GM18870 (cell line): ENCODE data around the gene SP140.
"Not testable (repeated sequence)": the region's sequence is repeated elsewhere in the genome, so short reads cannot be mapped to it uniquely, and the experiment has no call there.

ENCODE experiments used
- ATAC-seq: cut with Tn5 transposase; IDR thresholded peaks from one replicate; pipeline ENCODE4 v1.9.1; 2021; ENCODE audit warnings: moderate library complexity; ENCODE audit not compliant: unreplicated experiment

Gene SP140

DNA sequence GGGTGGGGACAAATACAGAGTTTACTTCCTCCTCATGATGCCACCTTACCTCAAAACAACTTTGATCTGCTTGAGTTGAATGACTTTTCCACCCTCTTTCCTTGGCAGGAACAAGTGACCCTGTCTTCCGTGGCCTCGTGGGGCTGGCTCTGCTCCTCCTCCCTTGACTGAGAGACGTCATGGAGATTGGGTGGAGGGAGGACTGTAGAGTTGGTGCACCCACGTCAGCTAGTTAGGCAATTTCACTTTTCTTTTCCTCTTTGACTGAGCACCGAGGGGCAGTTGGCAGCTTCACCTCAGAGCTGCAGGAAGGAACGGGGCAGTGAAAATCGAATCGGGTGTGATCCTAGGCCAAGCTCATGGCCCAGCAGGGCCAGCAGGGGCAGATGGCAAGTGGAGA is at the start of gene SP140:
Gene SP140 (plus strand): TSS at position 251 of the 400 bp plus-strand sequence. CDS start 109 bp downstream, at position 360.
- peak; percentile 64 for ATAC-seq

DNA sequence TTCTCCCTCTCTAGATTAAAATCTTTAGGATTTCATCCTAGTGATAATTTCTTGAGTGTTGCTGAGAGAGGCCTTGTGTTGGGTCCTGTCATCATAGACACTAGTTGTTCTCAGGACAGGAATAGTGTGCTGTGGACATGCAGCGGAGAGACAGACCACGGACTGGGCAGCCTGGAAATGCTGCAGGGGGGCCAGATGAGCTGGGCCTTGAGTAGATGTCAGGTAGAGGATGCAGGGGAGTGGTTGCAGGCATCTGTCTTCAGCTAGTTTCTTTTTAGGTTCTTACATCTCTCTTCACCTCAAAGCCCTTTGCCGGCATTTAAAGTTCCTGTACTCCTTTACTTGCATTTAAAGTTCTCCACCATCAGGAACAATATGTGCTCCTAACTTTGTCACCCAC is 48.5 kb upstream of the SP140 start:
- no peak for ATAC-seq

DNA sequence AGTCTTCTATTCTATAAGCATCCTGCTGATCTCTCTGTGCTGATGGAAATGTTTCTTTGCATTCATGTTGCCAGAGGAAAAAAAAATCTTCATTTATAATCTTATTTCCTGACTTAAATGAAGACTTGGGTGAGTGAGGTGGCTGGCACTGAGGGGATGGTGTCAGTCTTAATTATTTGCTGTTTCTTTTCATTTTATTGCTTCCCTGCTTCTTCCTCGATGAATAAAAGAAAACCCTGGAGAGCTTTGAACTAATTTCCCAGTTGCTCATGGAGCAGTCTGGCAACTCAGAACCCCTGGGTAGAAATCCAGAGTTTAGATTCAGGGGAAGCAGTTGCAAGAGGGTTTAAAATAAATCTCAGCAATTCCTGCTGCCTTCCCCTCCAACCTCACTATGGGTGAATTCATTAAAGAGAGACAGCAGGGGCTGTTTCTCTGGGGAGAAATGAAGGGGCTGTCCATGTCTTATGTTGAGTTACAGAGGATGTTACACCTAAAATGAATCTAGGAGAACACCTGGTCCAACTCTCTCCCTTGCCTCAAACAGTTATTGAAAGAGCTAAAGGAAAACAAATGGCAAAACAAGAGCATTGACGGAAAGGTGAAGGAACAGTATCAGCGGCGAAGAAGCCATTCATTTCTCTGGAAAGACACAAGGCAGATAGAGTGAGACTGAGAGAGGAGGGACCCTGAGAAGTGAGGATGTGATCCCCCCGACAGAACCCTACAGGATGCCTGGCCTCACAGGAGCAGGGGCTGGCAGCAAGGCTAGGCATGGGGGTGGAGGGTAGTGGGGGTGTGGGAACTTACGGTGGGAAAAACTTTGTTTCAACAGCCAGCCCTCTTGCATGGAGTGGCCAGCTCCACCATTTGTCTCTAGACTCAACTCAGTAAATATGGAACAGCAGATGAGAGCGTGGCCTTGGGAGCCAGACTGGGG is 46.7 kb upstream of the SP140 start:
- no peak for ATAC-seq

DNA sequence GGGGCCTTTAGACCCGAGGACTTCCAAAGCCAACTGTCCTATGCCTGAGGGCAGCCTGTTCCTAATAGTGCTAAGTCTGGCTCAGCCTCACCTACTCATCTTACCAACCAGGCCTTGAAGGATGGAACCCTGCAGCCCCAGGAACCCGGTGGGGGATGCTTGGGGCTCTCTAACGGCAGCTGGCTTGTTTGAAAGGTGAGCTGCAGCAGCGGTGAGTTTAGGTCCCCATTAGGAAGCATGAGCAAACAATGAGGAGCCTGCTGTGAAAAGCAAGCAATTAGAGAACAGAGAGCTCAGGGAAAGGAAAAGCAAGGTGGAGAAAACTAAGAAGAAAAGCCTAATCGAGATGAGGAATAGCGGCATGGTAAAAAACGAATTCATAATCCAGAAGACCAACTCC is 45.6 kb upstream of the SP140 start:
- ATAC-seq, result no peak

DNA sequence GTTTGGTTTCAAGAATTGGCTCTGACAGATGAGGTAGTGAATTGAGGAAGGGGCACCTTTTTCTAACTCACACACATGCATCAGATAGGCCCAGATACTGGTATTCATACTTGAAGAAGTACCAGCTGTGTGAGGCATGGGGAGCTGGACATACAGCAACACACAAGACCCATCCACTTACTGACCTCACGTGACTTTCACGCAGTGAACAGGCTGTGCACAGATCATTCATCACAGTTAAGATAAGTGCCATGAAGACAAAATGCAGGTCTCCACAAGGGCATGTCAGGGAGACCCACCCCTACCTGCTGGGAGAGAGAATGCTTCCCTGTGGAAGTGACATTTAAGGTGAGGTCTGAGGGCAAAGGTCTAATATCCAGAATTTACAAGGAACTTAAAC is 44.3 kb upstream of the SP140 start:
- no peak for ATAC-seq

DNA sequence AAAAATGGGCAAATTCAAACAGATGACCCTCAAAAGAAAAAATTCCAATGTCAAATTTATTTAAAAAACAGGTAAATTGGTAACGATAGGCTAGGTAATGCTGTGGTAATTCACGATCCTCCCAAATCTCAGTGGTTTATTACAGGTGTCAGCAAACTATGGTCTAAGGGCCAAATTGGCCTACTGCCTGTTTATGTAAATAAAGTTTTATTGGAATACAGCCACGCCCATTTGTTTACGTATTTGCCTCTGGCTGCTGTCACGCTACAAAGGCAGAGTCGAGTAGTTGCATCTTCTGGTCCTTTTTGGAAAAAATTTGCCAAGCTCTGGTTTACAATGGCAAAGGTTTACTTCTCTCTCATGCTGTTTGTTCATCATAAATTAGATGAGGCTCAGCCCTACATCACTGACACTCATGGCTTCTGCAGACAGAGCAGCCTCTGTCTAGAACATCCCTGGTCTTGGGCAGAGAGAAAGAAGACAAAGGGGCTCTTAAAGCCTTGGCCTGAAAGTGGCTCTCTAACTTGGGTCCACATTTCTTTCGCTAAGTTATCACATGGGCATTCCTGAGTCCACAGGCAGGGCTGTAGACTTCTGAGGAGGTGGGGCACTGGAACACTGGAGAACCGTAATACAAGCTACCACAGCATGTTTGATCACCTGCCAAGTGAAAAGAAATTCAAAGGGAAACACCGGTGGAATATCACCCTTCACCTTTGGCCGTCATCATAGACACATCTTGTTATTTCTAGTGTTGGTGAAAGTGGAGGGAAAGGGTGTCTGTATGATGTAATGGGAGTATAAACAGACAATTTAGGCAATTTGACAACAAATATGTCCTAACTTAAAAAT is 40.6 kb upstream of the SP140 start:
- no peak for ATAC-seq

DNA sequence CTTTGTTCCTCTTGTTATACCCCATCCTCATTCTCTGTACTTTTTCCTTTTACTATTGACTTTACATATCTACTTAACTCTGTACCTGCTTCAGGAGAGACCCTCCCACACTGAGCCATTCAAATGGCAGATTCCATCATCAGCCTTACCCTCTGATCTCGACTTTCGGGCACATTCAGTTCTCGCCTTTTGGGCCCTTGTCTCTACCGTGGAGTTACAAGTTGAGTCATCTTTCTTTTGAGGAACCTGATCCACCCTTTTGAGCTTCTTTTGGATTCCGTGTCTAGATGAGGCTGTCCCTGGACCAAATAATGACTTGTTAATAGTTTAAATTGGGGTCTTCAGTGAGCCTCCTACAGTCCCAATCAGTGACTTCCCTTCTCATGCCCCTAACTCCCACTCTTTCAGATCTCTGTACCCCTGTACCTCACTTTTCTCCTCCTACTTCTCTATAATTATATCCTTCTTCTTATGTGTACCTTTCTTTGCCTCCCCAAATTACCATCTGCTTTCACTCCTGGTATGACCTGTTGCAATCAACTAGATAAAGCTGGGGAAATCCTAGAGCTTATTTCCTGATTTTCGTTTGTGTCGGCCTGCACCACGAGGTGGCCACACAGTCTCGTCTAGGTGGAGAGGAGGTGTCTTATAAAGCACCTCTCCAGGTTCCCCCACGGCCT is 23.0 kb upstream of the SP140 start:
- peak; percentile 44 for ATAC-seq

DNA sequence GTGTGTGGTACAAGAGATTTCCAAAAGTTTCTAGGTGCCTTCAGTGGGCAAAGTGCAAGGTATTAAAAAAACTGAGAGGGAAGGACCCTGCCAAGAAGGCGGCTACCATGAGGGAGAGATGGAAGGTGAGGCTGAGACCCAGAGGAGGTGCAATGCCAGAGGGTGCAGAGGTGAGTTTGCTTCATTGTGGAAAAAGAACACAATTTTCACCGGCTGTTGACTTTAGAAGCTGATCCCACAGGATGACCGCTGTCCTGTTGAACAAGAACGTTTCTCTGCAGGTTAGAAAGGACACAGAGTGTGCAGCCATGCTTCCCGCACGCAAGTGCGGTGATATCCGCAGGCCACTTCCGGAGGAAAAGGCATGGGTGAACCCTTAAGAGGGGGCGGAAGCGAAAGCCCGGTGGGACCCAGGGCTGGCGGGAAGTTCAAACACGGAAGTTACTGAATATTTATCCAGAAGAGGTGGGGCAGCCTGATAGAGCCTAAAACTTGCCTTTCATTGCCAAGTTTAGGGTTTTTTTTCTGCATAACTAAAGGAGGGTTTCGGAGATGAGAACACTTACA is 22.3 kb upstream of the SP140 start:
- ATAC-seq, result no peak

DNA sequence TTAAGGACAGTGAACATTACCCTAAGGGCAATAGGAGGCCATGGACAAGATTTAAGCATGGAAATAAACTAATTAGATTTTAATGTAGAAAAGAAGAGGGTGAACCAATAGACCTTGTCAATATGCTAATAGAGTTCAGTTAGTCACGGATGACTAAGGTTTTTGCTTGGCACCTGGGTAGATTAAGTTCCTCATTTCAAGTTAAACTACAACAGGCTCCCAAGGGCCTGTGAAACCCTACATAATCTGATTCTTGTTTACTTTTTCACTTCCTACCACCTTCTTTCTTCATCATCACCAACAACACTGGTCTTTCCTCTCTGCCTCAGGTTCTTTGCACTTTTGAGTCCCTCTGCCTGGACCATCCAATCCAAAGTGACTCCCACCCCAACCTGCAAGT is 20.5 kb upstream of the SP140 start:
- ATAC-seq, result peak; percentile 48

DNA sequence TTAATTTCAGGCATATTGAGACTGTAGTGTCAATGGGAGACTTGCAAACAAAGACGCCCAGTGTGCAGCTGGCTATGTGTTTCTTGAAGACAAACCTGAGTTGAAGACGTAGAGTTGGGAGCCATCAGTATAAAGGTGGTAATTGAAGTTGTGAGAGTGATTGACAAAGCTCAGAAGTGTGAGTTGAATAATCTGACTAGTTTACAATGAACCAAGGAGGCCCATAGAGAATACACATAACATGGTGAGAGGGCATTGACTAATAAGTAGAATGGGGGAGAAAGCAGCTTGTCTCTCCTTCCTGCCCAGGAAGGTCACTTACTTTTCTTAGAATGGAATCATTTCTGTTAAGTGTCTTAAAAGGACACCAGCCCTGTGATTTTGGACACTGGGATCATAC is 19.8 kb upstream of the SP140 start:
- ATAC-seq, result peak; percentile 37

DNA sequence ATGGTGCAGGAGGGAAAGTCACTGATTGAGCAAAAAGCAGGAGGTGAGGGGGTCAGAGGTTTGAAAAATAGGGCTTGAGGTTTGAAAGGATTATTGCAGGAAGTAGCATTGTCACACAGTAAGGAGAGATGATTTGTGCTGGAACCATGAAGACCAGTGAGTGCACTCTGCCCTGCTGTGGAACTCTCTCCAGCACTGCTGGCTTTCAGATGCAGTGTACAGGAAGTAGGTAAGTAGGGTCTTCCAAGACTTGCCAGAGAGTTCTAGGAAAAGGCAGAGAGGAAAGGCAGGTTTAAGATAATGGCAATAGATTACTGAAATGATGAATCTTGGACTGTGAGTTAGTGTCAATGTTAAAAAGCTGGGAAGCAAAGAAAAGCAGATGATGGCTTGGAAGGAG is 17.0 kb upstream of the SP140 start:
- ATAC-seq, result no peak

DNA sequence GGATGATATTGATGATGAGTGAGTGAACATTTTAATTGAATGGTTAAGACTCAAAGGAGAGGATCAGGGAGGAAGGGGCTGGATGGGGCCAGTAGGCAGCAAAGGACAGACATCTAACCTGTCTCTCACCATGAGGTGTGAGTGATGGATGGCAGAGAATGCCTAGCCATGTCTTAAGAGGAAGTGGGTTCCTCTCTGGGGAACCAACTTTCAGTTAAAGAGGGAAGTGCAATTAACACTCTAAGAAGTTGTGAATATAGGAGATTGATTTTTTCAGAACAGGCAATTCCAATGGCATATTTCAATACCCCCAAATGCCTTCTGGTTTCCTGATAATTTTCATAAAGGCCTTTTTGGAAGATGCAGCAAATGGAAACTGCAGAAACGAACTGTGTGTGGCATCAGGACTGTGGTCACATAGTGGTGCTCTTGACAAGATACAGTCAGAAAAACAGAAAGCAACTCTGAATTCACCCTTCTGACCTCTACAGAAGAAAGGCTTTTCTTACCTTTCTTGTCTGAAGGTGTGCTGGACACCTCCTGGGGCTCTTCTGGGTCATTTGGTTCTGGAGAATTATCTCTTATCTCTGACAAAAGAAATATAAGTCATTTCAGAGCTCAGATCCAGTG is 16.0 kb upstream of the SP140 start:
- no peak for ATAC-seq

DNA sequence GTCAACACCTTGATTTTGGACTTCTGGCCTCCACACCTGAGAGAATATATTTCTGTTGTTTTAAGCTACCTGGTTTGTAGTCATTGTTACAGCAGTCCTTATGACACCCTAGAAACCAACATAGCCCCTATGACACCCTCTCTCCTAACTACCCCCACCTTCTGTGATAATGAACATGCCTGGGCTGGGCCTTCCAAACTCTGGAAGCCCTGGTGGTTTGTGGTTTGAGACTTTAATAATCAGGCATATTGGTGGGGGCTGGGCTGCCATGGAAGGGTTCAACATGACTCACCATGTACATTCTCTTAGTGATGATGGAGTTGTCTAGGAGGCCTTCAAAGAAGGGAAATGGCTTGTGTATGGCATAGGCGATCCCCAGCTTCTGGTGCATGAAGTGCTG is 9.0 kb upstream of the SP140 start:
- no peak for ATAC-seq

DNA sequence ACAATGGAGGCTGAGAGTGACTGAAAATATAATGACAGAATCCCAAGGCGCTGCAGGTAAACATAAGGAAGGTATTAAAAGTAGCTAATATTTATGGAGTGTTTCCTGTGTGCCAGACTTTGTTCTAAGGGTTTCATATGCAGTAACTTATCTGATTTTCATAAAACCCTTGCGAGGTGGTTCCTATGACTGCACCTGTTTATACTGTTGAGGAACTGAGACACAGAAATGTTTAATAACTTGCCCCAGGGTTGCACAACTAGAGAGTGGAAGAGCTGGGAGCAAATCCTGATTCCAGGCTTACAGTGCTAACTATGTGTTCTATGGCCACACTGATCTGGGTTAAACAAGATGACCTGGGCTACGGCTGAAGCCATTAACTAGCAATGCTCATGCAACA is 8.1 kb upstream of the SP140 start:
- no peak for ATAC-seq

DNA sequence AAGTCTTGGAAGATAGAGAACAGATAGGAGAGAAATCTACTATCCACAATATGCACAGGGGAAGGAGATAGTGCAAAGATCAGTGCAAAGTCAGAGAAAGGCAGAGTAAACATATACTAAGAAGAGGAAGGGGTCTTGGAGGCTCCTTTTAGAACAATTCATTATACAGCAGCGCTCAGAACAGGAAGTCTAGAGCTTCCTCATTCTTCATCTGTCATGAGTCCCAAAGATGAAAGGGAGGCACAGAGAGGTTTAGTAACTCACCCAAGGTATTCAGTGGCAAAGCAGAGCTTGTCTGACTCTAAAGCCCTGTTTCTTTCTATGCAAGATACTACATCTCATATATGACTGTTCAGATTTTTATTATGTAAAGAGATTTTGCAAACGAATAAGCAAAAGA is 7.1 kb upstream of the SP140 start:
- ATAC-seq, result no peak

DNA sequence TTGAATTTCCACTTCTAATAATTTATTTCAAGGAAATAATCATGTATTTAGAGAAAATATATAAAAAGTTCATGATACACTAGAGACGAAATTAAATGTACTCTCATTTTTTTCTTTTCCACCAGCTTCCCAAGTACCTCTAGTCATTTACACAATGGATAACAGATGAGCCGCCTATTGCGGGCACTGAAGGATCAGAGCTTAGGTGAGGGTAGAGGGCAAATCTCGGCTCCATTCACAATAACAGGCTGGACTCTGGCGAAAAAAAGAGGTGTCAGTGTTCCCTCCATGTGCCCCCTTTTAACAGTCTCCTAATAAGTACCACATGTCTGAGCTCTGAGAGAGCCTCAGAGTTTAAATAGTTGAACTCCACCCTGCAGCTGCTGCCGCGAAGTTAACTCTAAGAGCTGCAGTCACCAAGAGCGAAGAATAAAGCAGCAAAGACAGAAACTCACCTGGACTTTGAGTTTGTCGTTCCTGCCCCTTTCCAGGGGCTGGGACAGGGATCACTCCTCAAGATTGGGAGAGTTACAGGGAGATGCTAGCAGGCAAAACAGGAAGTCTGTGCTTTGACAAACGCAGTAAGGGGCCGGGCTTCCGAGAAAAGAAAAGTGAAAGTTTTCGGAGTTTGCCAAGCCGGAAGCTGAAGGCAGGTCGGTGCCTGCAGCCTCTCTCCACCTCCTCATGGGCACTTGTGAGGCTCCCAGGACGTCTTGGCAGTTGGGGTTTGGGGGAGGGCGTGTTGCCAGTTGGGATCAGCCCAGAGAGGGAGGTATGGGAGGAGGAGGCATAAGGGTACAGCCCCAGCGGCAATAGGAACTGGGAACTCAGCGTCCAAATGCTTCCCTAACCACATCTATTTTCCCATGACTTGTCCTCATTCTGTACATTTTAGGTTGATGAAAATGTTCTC is 5.9 kb upstream of the SP140 start, which contains the start of gene SP110:
Gene SP110 (minus strand): TSS at position 566 of the 913 bp plus-strand sequence. CDS start 3,057 bp downstream, outside the sequence.
- peak; percentile 81 for ATAC-seq

DNA sequence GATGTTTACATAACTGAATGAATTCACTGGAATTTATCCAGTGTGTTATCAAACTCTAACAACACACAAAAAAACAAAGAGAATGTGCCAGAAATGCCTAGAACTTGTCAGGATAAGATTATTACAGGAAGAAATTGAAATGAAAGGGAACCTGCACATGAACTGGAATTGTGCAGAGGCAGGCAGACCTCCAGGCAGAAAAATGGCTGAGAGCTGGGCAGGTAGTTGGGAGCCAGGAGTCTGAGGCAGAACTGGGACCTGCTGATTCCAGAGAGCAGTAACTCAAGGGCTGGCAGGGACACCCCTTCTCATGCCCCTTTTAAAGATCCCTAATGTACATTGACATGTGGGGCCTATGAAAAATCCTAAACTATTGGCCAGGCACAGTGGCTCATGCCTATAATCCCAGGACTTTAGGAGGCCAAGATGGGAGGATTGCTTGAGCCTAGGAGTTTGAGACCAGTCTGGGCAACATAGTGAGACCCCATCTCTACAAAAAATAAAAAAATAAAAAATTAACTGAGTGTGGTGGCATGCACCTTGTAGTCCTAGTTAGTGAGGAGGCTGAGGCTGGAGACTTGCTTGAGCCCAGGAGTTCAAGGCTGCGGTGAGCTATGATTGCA is 5.1 kb upstream of the SP140 start:
- no peak for ATAC-seq

DNA sequence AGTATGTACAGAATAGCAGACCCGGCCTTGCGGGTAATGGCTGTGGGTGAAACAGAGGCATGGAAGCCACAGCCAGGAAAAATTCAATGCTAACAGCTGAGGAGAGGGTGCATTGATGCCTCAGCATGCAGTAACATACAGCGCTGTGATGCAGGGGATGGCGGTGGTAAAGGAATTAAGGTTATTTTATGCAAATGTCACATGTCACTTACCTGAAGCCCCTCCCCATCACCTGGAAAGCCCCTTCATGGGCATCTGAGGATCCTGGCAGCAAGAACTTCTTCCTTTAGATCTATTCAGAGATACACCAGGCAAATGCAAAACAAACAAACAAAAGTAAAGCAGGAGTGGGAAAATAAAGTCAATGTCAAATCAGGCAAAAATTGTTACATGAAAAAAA is 4.0 kb upstream of the SP140 start:
- ATAC-seq, result no peak

DNA sequence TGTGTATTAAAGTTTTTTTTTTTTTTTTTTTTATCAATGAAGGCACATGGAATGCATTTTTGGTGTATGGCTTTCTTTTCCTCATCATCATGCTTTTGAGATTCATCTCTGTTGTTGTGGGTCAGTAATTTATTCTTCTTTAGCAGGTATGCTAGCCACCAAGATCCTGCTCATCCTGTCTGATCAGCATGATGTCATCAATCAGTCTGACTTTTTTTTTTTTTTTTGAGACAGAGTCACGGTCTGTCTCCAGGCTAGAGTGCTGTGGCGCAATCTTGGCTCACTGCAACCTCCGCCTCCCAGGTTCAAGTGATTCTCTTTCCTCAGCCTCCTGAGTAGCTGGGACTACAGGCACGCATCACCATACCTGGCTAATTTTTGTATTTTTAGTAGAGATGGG is 2.7 kb upstream of the SP140 start:
- not testable (repeated sequence) for ATAC-seq
